Pancreas (tissue), 10 donors: ENCODE data around the gene GRB10. TPM values are rescaled to one million over a fixed set of nuclear protein-coding genes. Genes with fewer than 3 reads are reported as not detected.

ENCODE experiments used
- ATAC-seq, 4 donors: fragments of 200-7000 bp; cut with Tn5 transposase; one replicate each; pipeline versions ENCODE4 v1.8.0 to v1.9.1; 2020; ENCODE audit warnings: mild to moderate bottlenecking in 4 of 4, moderate library complexity in 4 of 4
- DNase-seq, 6 donors: peaks; one replicate each; pipeline ENCODE4 v3.0.0-alpha.2; 2020
- FAIRE-seq: peaks from 2 replicates; lab custom pipeline; 2012; peaks lifted over from hg19 to GRCh38; lab: Jason Lieb, UNC
- H3K27ac ChIP-seq, 4 donors: fragments of 200-600 bp; sonication (generic); 1 replicate in 3 of 4; 2 replicates in 1 of 4; pipeline versions ENCODE4 v1.5.0 to v1.8.0; 2020
- H3K27me3 ChIP-seq, 4 donors: fragments of 200-600 bp; one replicate each; pipeline ENCODE4 v1.8.0; 2021
- H3K36me3 ChIP-seq, 3 donors: fragments of 200-600 bp; sonication (generic) in 1 of 3; one replicate each; pipeline versions ENCODE4 v1.5.0 to v1.8.0; 2020 to 2021
- H3K4me1 ChIP-seq, 3 donors: fragments of 200-600 bp; one replicate each; pipeline ENCODE4 v1.8.0; 2021
- H3K4me3 ChIP-seq, 4 donors: fragments of 200-600 bp; sonication (generic) in 2 of 4; one replicate each; pipeline versions ENCODE4 v1.5.0 to v1.8.0; 2020 to 2021
- H3K9me3 ChIP-seq, 4 donors: fragments of 200-600 bp; one replicate each; pipeline ENCODE4 v1.8.0; 2021
- WGBS, 2 donors: extraction: QIAGEN DNeasy Blood & Tissue Kit; methylation state at CpG; one replicate each; pipeline ENCODE4 v1.1.7; 2013; 5-methylcytosine and 5-hydroxymethylcytosine counted together
- intact Hi-C, 3 donors: fragments of 100-400 bp; cut with DNase I; formaldehyde crosslinking; loops; one replicate each; pipeline versions ENCODE4 v1.11.1 to v1.14.2; 2022
- polyA plus RNA-seq, 2 donors: library from polyadenylated mRNA; stranded (reverse); fragments of 200-250 nt; gene quantifications; one replicate each; pipeline ENCODE4 v1.2.3, GENCODE V29; 2013
- total RNA-seq, 6 donors: library from RNA; stranded (reverse); fragmentation: NEBNext Ultra II Directional in 4 of 6; extraction: Animal tissue kit (Norgen Biotek cat#: 25700) in 4 of 6; gene quantifications; one replicate each; pipeline versions ENCODE4 v1.2.1 to v1.2.4, GENCODE V29; 2021 to 2023
- TF ChIP-seq, protein P1 (sequence below), 4 donors: fragments of 200-600 bp; sonication (generic) in 3 of 4; IDR thresholded peaks; one replicate each; pipeline versions ENCODE4 v1.5.0 to v1.8.0; 2021; ENCODE audit warnings: antibody characterized with exemption in 4 of 4
- donor health status: healthy with polysubstance abuse.
- donor health status: DM: no; HTN: no; CAD: no; lungs with moderate emphysema.
- donor health status: DM: no; HTN: no; CAD: no.
- donor health status: control.
- donor health status: control.
- donor health status: Bipolar disorder and iron deficiency.
- donor health status: DM: yes; HTN: yes; CAD: no.
- donor health status: DM: no; HTN: no; CAD: no.
- donor health status: DM: no; HTN: no; CAD: no.
- donor health status: DM: yes; HTN: yes; CAD: no.

The GRB10 gene
- total and polyA plus RNA-seq, 8 donors = 69.9 to 199 (median 133) TPM

DNA sequence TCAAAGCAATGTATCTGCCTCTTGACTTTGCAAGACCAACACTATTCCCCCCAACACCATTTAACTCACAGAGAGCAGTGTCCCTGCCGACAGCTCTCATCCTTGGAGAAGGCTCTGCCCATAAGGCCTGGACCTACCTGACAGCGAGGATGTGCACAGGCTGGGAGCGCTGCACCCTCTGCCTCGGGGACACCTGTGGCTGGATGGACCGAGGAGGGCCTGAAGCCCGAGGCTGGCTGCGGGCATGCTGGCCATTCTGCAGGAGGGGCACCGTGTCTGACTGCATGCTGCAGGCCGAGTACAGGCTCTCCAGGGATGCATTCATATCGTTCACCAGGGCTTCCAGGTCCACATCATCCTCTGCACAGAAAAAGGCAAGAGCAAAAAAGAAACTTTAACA lies 108.4 kb downstream of the GRB10 start:
- WGBS, 2 donors = 84% methylated on average over 10 of the region's 10 CpGs
- H3K36me3 ChIP-seq = peaks cover 6 to 25% (median 11%) of the 10 kb centered on the region in 3 donors
- ATAC-seq (no peak), FAIRE-seq (no peak), DNase-seq (peak in 1 of 6 donors; percentile 64)
- H3K4me3 ChIP-seq = no peak overlapping the region
- intact Hi-C loops = loop anchor here in 1 of 3 donors (10.0 kb wide), 1 partner anchor 199 kb away; no protein-coding TSS in a partner anchor
- H3K27me3 ChIP-seq = no peaks in the 10 kb centered on the region
- no peak overlapping the region for H3K27ac ChIP-seq
- no peaks in the 10 kb centered on the region for H3K9me3 ChIP-seq
- TF ChIP-seq, protein P1, sequence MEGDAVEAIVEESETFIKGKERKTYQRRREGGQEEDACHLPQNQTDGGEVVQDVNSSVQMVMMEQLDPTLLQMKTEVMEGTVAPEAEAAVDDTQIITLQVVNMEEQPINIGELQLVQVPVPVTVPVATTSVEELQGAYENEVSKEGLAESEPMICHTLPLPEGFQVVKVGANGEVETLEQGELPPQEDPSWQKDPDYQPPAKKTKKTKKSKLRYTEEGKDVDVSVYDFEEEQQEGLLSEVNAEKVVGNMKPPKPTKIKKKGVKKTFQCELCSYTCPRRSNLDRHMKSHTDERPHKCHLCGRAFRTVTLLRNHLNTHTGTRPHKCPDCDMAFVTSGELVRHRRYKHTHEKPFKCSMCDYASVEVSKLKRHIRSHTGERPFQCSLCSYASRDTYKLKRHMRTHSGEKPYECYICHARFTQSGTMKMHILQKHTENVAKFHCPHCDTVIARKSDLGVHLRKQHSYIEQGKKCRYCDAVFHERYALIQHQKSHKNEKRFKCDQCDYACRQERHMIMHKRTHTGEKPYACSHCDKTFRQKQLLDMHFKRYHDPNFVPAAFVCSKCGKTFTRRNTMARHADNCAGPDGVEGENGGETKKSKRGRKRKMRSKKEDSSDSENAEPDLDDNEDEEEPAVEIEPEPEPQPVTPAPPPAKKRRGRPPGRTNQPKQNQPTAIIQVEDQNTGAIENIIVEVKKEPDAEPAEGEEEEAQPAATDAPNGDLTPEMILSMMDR (IDR thresholded peaks at IDR 0.05) = no peak
- H3K4me1 ChIP-seq = peaks cover 34 to 47% (median 40%) of the 10 kb centered on the region in 3 donors

DNA sequence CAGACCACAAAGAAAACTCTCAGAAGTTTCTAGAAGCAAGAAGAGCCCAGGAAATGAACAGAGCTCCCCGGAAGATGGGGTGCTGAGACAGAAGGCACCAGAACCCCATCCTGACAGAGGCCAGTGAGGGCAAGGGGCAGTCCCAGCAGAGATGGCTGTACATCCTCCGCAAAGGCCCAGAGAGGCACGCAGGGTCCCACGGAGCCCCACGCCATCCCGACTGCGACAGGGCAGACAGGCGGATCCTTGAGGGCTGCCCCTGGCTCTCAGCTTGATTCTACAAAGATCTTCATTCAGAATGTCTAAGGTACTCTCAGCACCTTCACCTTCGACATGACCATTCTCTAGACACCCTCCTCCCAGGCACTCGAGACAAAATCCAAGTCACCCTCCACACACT lies 109.6 kb downstream of the GRB10 start:
- no peak overlapping the region for H3K4me3 ChIP-seq
- WGBS, 2 donors = 93 to 96% methylated on average over 10 of the region's 10 CpGs
- intact Hi-C loops = loop anchor here in 1 of 3 donors (10.0 kb wide), 1 partner anchor 198 kb away; no protein-coding TSS in a partner anchor
- peaks cover 31 to 46% (median 39%) of the 10 kb centered on the region in 3 donors for H3K4me1 ChIP-seq
- DNase-seq = no peak
- H3K27ac ChIP-seq = no peak overlapping the region
- H3K9me3 ChIP-seq = no peaks in the 10 kb centered on the region
- TF ChIP-seq, protein P1 (IDR thresholded peaks at IDR 0.05) = no peak
- ATAC-seq = no peak
- no peak for FAIRE-seq
- no peaks in the 10 kb centered on the region for H3K27me3 ChIP-seq
- peaks cover 6 to 28% (median 11%) of the 10 kb centered on the region in 3 donors for H3K36me3 ChIP-seq

DNA sequence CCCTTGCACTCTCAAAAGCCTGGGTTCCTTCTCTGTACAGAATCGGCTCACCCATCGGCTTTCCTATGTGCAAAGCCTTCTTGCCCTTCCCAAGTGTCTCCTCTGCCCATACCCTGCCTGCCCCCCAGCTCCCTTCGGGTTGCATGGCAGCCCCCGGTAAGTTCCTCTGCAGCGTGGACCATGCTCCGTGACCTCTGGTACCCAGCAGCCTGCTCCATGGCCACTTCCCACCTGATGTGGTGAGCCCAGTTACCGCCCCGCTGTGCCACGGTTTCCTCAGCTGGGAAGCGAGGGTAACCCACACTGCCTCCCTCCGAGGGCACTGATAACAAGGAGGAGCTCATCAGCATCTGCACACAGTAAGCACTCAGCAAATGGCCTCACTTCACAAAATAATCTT lies 110.7 kb downstream of the GRB10 start:
- Histone ChIP-seq H3K4me3 (no peak overlapping the region), H3K27ac (no peak overlapping the region), H3K4me1 (peaks cover 31 to 46% (median 39%) of the 10 kb centered on the region in 3 donors), H3K27me3 (no peaks in the 10 kb centered on the region), H3K36me3 (peaks cover 6 to 28% (median 11%) of the 10 kb centered on the region in 3 donors), H3K9me3 (no peaks in the 10 kb centered on the region)
- ATAC-seq (no peak), DNase-seq (no peak), FAIRE-seq (no peak)
- WGBS, 2 donors = 91% methylated on average over 11 of the region's 11 CpGs
- TF ChIP-seq, protein P1 (IDR thresholded peaks at IDR 0.05) = no peak
- intact Hi-C loops = loop anchor here in 1 of 3 donors (10.0 kb wide), 1 partner anchor 197 kb away; no protein-coding TSS in a partner anchor

DNA sequence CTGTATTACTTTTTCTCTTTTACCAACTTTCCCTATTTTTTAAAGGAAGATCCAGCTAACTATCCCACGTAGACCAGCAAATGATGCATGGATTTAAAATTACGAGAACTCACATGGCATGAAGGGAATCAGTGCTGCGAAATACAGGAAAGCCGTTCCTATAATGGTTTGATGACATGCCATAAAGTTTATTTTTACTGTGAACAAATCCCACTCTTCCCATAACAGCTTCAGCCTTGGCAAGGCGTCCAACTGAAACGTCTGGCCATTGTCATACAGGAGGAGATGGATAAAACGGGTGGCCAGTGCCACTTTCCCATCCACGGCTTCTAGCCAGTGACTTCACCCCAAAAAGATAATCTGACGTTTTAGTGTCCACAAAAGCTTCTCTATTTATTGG lies 111.3 kb downstream of the GRB10 start:
- DNase-seq (no peak), ATAC-seq (no peak), FAIRE-seq (no peak)
- peaks cover 28 to 41% (median 34%) of the 10 kb centered on the region in 3 donors for H3K4me1 ChIP-seq
- no peaks in the 10 kb centered on the region for H3K27me3 ChIP-seq
- H3K27ac ChIP-seq = peak overlapping the region in 1 of 4 donors; percentile 7
- TF ChIP-seq, protein P1 (IDR thresholded peaks at IDR 0.05) = no peak
- intact Hi-C loops = loop anchor here in 1 of 3 donors (10.0 kb wide), 1 partner anchor 197 kb away; no protein-coding TSS in a partner anchor
- H3K9me3 ChIP-seq = no peaks in the 10 kb centered on the region
- H3K4me3 ChIP-seq = no peak overlapping the region
- peaks cover 6 to 28% (median 11%) of the 10 kb centered on the region in 3 donors for H3K36me3 ChIP-seq
- WGBS, 2 donors = 64 to 69% methylated on average over 9 of the region's 9 CpGs

DNA sequence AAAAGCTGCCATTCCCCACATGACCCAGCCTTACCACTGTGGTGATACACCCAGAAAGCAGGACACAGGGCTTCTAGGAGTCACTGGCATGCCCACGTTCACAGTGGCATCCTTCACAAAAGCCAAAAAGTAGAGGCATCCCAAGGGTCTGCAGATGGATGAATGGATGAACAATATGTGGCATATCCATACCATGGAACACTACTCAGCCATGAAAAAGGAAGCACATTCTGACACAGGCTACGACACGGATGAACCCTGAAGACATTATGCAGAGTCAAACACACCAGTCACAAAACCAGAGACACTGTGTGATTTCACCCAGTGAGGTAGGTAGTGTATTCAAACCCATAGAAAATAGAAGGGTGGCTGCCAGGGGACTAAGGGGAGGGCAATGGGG lies 112.8 kb downstream of the GRB10 start:
- Histone ChIP-seq H3K27ac (no peak overlapping the region), H3K4me1 (peaks cover 35 to 42% (median 37%) of the 10 kb centered on the region in 3 donors), H3K36me3 (peaks cover 6 to 28% (median 11%) of the 10 kb centered on the region in 3 donors), H3K9me3 (no peaks in the 10 kb centered on the region), H3K27me3 (no peaks in the 10 kb centered on the region), H3K4me3 (no peak overlapping the region)
- 32 to 33% methylated on average over 3 of the region's 3 CpGs for WGBS, 2 donors
- intact Hi-C loops = loop anchor here in 1 of 3 donors (10.0 kb wide), 1 partner anchor 195 kb away; no protein-coding TSS in a partner anchor
- ATAC-seq (no peak), DNase-seq (no peak), FAIRE-seq (no peak)
- TF ChIP-seq, protein P1 (IDR thresholded peaks at IDR 0.05) = no peak
